Naive thymus-derived CD8-positive, alpha-beta T cell (primary cell): Measurements from ENCODE around the gene EIF5A. TPM values are rescaled to one million over a fixed set of nuclear protein-coding genes. Genes with fewer than 3 reads are reported as not detected.

ENCODE experiments used
- polyA plus RNA-seq, 3 donors: library from polyadenylated mRNA; unstranded; fragments of 300-500 nt; fragmentation: Illumina TruSeq; gene quantifications; one replicate each; pipeline ENCODE4 v1.2.3, GENCODE V29; 2021
- total RNA-seq, 8 experiments: library from RNA in 2 of 8; stranded (reverse) in 2 of 8; gene quantifications; one replicate each; pipeline ENCODE4 v1.2.3 and lab custom pipeline; 2021 to 2026

EIF5A gene
- total and polyA plus RNA-seq, 5 experiments from 2014 or later: 209 to 690 (median 327) TPM

Other genes with a start within 250 kb of the EIF5A start
Only the 30 nearest of the 32 such genes appear.
- gene ASGR2, start 192.8 kb upstream of the EIF5A start, total RNA-seq: not detected
- not detected for gene ASGR2, start 192.8 kb upstream of the EIF5A start, polyA plus RNA-seq
- under 1 TPM; 0.58 to 0.68 TPM for gene ASGR1, start 128.3 kb upstream of the EIF5A start, total RNA-seq
- under 1 TPM in 1 of 3 donors, not detected in 2; 0.23 TPM for gene ASGR1, start 128.3 kb upstream of the EIF5A start, polyA plus RNA-seq
- gene DLG4, start 87.8 kb upstream of the EIF5A start, total RNA-seq: 10 to 100 TPM in 1 of 2 experiments, 1 to 10 TPM in 1; 8.4 to 10.2 TPM
- under 1 TPM; 0.24 to 0.62 (median 0.33) TPM for gene DLG4, start 87.8 kb upstream of the EIF5A start, polyA plus RNA-seq
- gene ACADVL, start 87.7 kb upstream of the EIF5A start, total RNA-seq: 100 to 1,000 TPM; 402 TPM
- gene ACADVL, start 87.7 kb upstream of the EIF5A start, polyA plus RNA-seq: 10 to 100 TPM; 78.8 to 91.2 (median 85.2) TPM
- 10 to 100 TPM; 80.7 to 81.5 TPM for gene DVL2, start 73.1 kb upstream of the EIF5A start, total RNA-seq
- gene DVL2, start 73.1 kb upstream of the EIF5A start, polyA plus RNA-seq: 10 to 100 TPM; 19.3 to 26.5 (median 19.3) TPM
- 10 to 100 TPM; 49.9 to 53.9 TPM for gene PHF23, start 68.2 kb upstream of the EIF5A start, total RNA-seq
- gene PHF23, start 68.2 kb upstream of the EIF5A start, polyA plus RNA-seq: 10 to 100 TPM; 18.1 to 35.7 (median 22.2) TPM
- gene GABARAP, start 65.2 kb upstream of the EIF5A start, total RNA-seq: 100 to 1,000 TPM; 268 to 280 TPM
- gene GABARAP, start 65.2 kb upstream of the EIF5A start, polyA plus RNA-seq: 100 to 1,000 TPM; 799 to 964 (median 817) TPM
- gene CTDNEP1, start 55.9 kb upstream of the EIF5A start, total RNA-seq: 100 to 1,000 TPM; 138 to 142 TPM
- gene CTDNEP1, start 55.9 kb upstream of the EIF5A start, polyA plus RNA-seq: 10 to 100 TPM; 33.6 to 42.3 (median 39.7) TPM
- gene ELP5, start 55.4 kb upstream of the EIF5A start, total RNA-seq: 10 to 100 TPM; 35.1 to 36.1 TPM
- 10 to 100 TPM; 55.5 to 94.0 (median 70.8) TPM for gene ELP5, start 55.4 kb upstream of the EIF5A start, polyA plus RNA-seq
- gene CLDN7, start 45.1 kb upstream of the EIF5A start, total RNA-seq: 1 to 10 TPM; 4.2 to 7.4 TPM
- gene CLDN7, start 45.1 kb upstream of the EIF5A start, polyA plus RNA-seq: 1 to 10 TPM; 5.7 to 8.6 (median 7.1) TPM
- gene SLC2A4, start 25.9 kb upstream of the EIF5A start, total RNA-seq: not detected
- gene SLC2A4, start 25.9 kb upstream of the EIF5A start, polyA plus RNA-seq: not detected
- gene YBX2, start 13.0 kb upstream of the EIF5A start, total RNA-seq: 1 to 10 TPM in 1 of 2 experiments, under 1 TPM in 1; 0.66 to 1.2 TPM
- gene YBX2, start 13.0 kb upstream of the EIF5A start, polyA plus RNA-seq: not detected
- gene GPS2, start 7.7 kb downstream of the EIF5A start, total RNA-seq: 100 to 1,000 TPM; 146 to 147 TPM
- gene GPS2, start 7.7 kb downstream of the EIF5A start, polyA plus RNA-seq: 100 to 1,000 TPM in 1 of 3 donors, 10 to 100 TPM in 2; 75.7 to 107 (median 98.6) TPM
- gene NEURL4, start 21.7 kb downstream of the EIF5A start, total RNA-seq: 10 to 100 TPM; 74.7 to 82.7 TPM
- gene NEURL4, start 21.7 kb downstream of the EIF5A start, polyA plus RNA-seq: 1 to 10 TPM in 2 of 3 donors, under 1 TPM in 1; 0.90 to 2.7 (median 1.1) TPM
- gene ACAP1, start 28.9 kb downstream of the EIF5A start, total RNA-seq: 100 to 1,000 TPM; 450 to 466 TPM
- gene ACAP1, start 28.9 kb downstream of the EIF5A start, polyA plus RNA-seq: 100 to 1,000 TPM; 246 to 295 (median 283) TPM
- 1 to 10 TPM; 4.6 to 5.0 TPM for gene KCTD11, start 44.5 kb downstream of the EIF5A start, total RNA-seq
- 1 to 10 TPM; 1.2 to 1.6 (median 1.3) TPM for gene KCTD11, start 44.5 kb downstream of the EIF5A start, polyA plus RNA-seq
- gene TMEM95, start 47.5 kb downstream of the EIF5A start, total RNA-seq: not detected
- gene TMEM95, start 47.5 kb downstream of the EIF5A start, polyA plus RNA-seq: not detected
- gene TNK1, start 73.5 kb downstream of the EIF5A start, total RNA-seq: 10 to 100 TPM; 20.8 to 23.1 TPM
- 1 to 10 TPM; 5.8 to 8.5 (median 7.6) TPM for gene TNK1, start 73.5 kb downstream of the EIF5A start, polyA plus RNA-seq
- 10 to 100 TPM; 75.8 to 79.4 TPM for gene PLSCR3, start 86.9 kb downstream of the EIF5A start, total RNA-seq
- 100 to 1,000 TPM in 2 of 3 donors, 10 to 100 TPM in 1; 90.5 to 152 (median 125) TPM for gene PLSCR3, start 86.9 kb downstream of the EIF5A start, polyA plus RNA-seq
- gene TMEM256, start 96.5 kb downstream of the EIF5A start, total RNA-seq: 10 to 100 TPM; 45.4 to 50.9 TPM
- 10 to 100 TPM; 62.6 to 96.5 (median 81.4) TPM for gene TMEM256, start 96.5 kb downstream of the EIF5A start, polyA plus RNA-seq
- gene NLGN2, start 100.2 kb downstream of the EIF5A start, total RNA-seq: 10 to 100 TPM; 12.3 to 14.7 TPM
- under 1 TPM; 0.03 to 0.23 (median 0.08) TPM for gene NLGN2, start 100.2 kb downstream of the EIF5A start, polyA plus RNA-seq
- gene SPEM1, start 112.7 kb downstream of the EIF5A start, total RNA-seq: not detected
- not detected for gene SPEM1, start 112.7 kb downstream of the EIF5A start, polyA plus RNA-seq
- not detected for gene SPEM2, start 118.0 kb downstream of the EIF5A start, total RNA-seq
- gene SPEM2, start 118.0 kb downstream of the EIF5A start, polyA plus RNA-seq: not detected
- gene SPEM3, start 121.2 kb downstream of the EIF5A start, total RNA-seq: not detected
- not detected for gene SPEM3, start 121.2 kb downstream of the EIF5A start, polyA plus RNA-seq
- gene TMEM102, start 127.8 kb downstream of the EIF5A start, total RNA-seq: 10 to 100 TPM; 12.2 to 12.8 TPM
- 10 to 100 TPM in 2 of 3 donors, 1 to 10 TPM in 1; 9.8 to 19.1 (median 12.1) TPM for gene TMEM102, start 127.8 kb downstream of the EIF5A start, polyA plus RNA-seq
- gene FGF11, start 131.9 kb downstream of the EIF5A start, total RNA-seq: 1 to 10 TPM; 2.4 to 3.0 TPM
- under 1 TPM; 0.10 to 0.32 (median 0.22) TPM for gene FGF11, start 131.9 kb downstream of the EIF5A start, polyA plus RNA-seq
- 1 to 10 TPM; 5.4 to 7.3 TPM for gene CHRNB1, start 137.4 kb downstream of the EIF5A start, total RNA-seq
- gene CHRNB1, start 137.4 kb downstream of the EIF5A start, polyA plus RNA-seq: 10 to 100 TPM; 18.1 to 24.5 (median 24.3) TPM
- gene ZBTB4, start 172.0 kb downstream of the EIF5A start, total RNA-seq: 100 to 1,000 TPM; 101 to 104 TPM
- gene ZBTB4, start 172.0 kb downstream of the EIF5A start, polyA plus RNA-seq: 10 to 100 TPM; 16.8 to 28.4 (median 19.7) TPM
- gene SLC35G6, start 173.8 kb downstream of the EIF5A start, total RNA-seq: not detected
- gene SLC35G6, start 173.8 kb downstream of the EIF5A start, polyA plus RNA-seq: not detected
- gene POLR2A, start 176.7 kb downstream of the EIF5A start, total RNA-seq: 100 to 1,000 TPM; 186 to 193 TPM
- 10 to 100 TPM; 31.1 to 68.0 (median 47.3) TPM for gene POLR2A, start 176.7 kb downstream of the EIF5A start, polyA plus RNA-seq